HEK293 (cell line): Measurements from ENCODE around the gene MRPL19.
"Not testable (repeated sequence)": the region's sequence is repeated elsewhere in the genome, so short reads cannot be mapped to it uniquely, and the experiment has no call there.

Source experiments
- CTCF ChIA-PET: fragments of 350-600 bp; formaldehyde crosslinking; extraction: SDS; loops from one replicate; lab custom pipeline; 2021; ENCODE audit warnings: antibody characterized with exemption; lab: Yijun Ruan, JAX
- POLR2A ChIA-PET: fragments of 300-600 bp; formaldehyde crosslinking; extraction: SDS; loops from one replicate; lab custom pipeline; 2020; ENCODE audit warnings: antibody characterized with exemption, inconsistent platforms; lab: Yijun Ruan, JAX
- H3K27ac ChIP-seq: fragments of 200-500 bp; sonication (Bioruptor generic); 2 replicates; pipeline ENCODE4 v1.5.1; 2014; ENCODE audit warnings: low read depth, low read length, control low read depth, inconsistent platforms; ENCODE audit errors: extremely low read depth
- H3K36me3 ChIP-seq, 2 experiments: fragments of 200-500 bp in 1 of 2; sonication (Bioruptor generic) in 1 of 2; 1 replicate in 1 of 2; 2 replicates in 1 of 2; pipeline ENCODE4 v1.5.1; 2014 to 2017; ENCODE audit warnings: inconsistent platforms in 2 of 2, low read length in 2 of 2; ENCODE audit not compliant: control insufficient read depth in 2 of 2, insufficient read depth in 1 of 2
- H3K4me1 ChIP-seq: fragments of 200-500 bp; sonication (Bioruptor generic); 2 replicates; pipeline ENCODE4 v1.5.1; 2014; ENCODE audit warnings: mild to moderate bottlenecking, low read length, inconsistent platforms; ENCODE audit not compliant: control insufficient read depth, insufficient read depth
- H3K4me3 ChIP-seq: 2 replicates; pipeline ENCODE4 v1.5.1; 2011; ENCODE audit warnings: low read depth, mild to moderate bottlenecking, control low read depth, low read length, moderate library complexity
- H3K9me3 ChIP-seq: fragments of 200-500 bp; sonication (Bioruptor generic); 2 replicates; pipeline ENCODE4 v1.5.1; 2014; ENCODE audit warnings: low read depth, low read length, inconsistent platforms; ENCODE audit not compliant: control insufficient read depth, insufficient read depth
- GLIS2 ChIP-seq: fragments of 450-650 bp; formaldehyde crosslinking; IDR thresholded peaks from 2 replicates; pipeline ENCODE4 v1.5.1; 2016; ENCODE audit warnings: missing biosample characterization, missing genetic modification characterization
- YY2 ChIP-seq: fragments of 450-650 bp; formaldehyde crosslinking; IDR thresholded peaks from 2 replicates; pipeline ENCODE4 v1.5.1; 2016; ENCODE audit warnings: missing biosample characterization, missing genetic modification characterization
- ZBTB7A ChIP-seq: fragments of 450-650 bp; formaldehyde crosslinking; IDR thresholded peaks from 2 replicates; pipeline ENCODE4 v1.5.1; 2016; ENCODE audit warnings: low read depth, missing biosample characterization, missing genetic modification characterization
- ZFP3 ChIP-seq: fragments of 450-650 bp; formaldehyde crosslinking; IDR thresholded peaks from 2 replicates; pipeline ENCODE4 v1.5.1; 2016; ENCODE audit warnings: low read depth, missing biosample characterization, missing genetic modification characterization
- ZNF132 ChIP-seq: fragments of 450-650 bp; formaldehyde crosslinking; IDR thresholded peaks from 2 replicates; pipeline ENCODE4 v1.5.1; 2017; ENCODE audit warnings: missing biosample characterization, missing genetic modification characterization, borderline replicate concordance
- ZNF138 ChIP-seq: fragments of 450-650 bp; formaldehyde crosslinking; IDR thresholded peaks from 2 replicates; pipeline ENCODE4 v1.5.1; 2016; ENCODE audit warnings: missing biosample characterization, missing genetic modification characterization, borderline replicate concordance
- ZNF146 ChIP-seq: fragments of 450-650 bp; formaldehyde crosslinking; IDR thresholded peaks from 2 replicates; pipeline ENCODE4 v1.5.1; 2016; ENCODE audit warnings: missing biosample characterization, missing genetic modification characterization
- ZNF202 ChIP-seq: fragments of 450-650 bp; formaldehyde crosslinking; IDR thresholded peaks from 2 replicates; pipeline ENCODE4 v1.5.1; 2016; ENCODE audit warnings: missing biosample characterization, missing genetic modification characterization, borderline replicate concordance
- ZNF24 ChIP-seq: fragments of 450-650 bp; formaldehyde crosslinking; IDR thresholded peaks from 2 replicates; pipeline ENCODE4 v1.5.1; 2016; ENCODE audit warnings: missing biosample characterization, missing genetic modification characterization
- ZNF266 ChIP-seq: fragments of 450-650 bp; formaldehyde crosslinking; IDR thresholded peaks from 2 replicates; pipeline ENCODE4 v1.5.1; 2016; ENCODE audit warnings: missing biosample characterization, missing genetic modification characterization, low read depth
- ZNF311 ChIP-seq: fragments of 450-650 bp; formaldehyde crosslinking; IDR thresholded peaks from 2 replicates; pipeline ENCODE4 v1.5.1; 2017; ENCODE audit warnings: missing biosample characterization, missing genetic modification characterization, borderline replicate concordance
- ZNF324 ChIP-seq: fragments of 450-650 bp; formaldehyde crosslinking; IDR thresholded peaks from 2 replicates; pipeline ENCODE4 v1.5.1; 2016; ENCODE audit warnings: missing biosample characterization, missing genetic modification characterization
- ZNF433 ChIP-seq: fragments of 450-650 bp; formaldehyde crosslinking; IDR thresholded peaks from 2 replicates; pipeline ENCODE4 v1.5.1; 2016; ENCODE audit warnings: missing biosample characterization, missing genetic modification characterization, low read depth
- ZNF830 ChIP-seq: fragments of 450-650 bp; IDR thresholded peaks from 2 replicates; pipeline ENCODE4 v1.5.0; 2018; ENCODE audit warnings: missing biosample characterization, missing genetic modification characterization, low read depth, mild to moderate bottlenecking, moderate library complexity
- TF ChIP-seq, protein P1 (sequence below): fragments of 450-650 bp; formaldehyde crosslinking; IDR thresholded peaks from 2 replicates; pipeline ENCODE4 v1.5.1; 2017; ENCODE audit warnings: missing biosample characterization, missing genetic modification characterization
- TF ChIP-seq, protein P2 (sequence below): fragments of 450-650 bp; formaldehyde crosslinking; IDR thresholded peaks from 2 replicates; pipeline ENCODE4 v1.5.1; 2016; ENCODE audit warnings: missing biosample characterization, missing genetic modification characterization
- TF ChIP-seq, protein P3 (sequence below): fragments of 450-650 bp; formaldehyde crosslinking; IDR thresholded peaks from 2 replicates; pipeline ENCODE4 v1.5.1; 2016; ENCODE audit warnings: missing biosample characterization, missing genetic modification characterization
- TF ChIP-seq, protein P4 (sequence below): fragments of 450-650 bp; formaldehyde crosslinking; conservative IDR thresholded peaks from 2 replicates; pipeline ENCODE4 v1.5.1; 2016; ENCODE audit warnings: low read depth, missing biosample characterization, missing genetic modification characterization
- TF ChIP-seq, protein P5 (sequence below): fragments of 450-650 bp; formaldehyde crosslinking; IDR thresholded peaks from 2 replicates; pipeline ENCODE4 v1.5.1; 2016; ENCODE audit warnings: missing biosample characterization, missing genetic modification characterization

The MRPL19 gene

DNA sequence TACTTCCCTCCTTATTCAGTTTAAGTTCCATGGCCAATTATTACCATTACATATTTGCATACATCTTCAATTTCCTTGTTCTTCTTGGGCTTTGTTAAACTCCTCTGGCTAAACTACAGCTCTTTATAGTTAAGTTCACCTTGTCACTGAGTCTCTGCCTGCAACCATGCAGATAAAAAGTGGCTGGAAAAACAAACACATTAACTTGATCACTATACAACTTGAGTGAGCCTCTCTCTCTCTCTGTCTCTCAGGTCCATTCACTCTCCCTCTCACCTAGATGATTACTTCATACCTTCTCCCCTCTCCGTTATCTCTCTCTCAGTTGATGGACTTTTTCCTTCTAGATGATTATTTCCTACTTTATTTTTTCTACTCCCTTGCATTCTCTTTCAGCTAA lies 33.8 kb downstream of the MRPL19 start (continued):
- no peak for TF ChIP-seq ZNF266 (tag by site-specific recombination)

DNA sequence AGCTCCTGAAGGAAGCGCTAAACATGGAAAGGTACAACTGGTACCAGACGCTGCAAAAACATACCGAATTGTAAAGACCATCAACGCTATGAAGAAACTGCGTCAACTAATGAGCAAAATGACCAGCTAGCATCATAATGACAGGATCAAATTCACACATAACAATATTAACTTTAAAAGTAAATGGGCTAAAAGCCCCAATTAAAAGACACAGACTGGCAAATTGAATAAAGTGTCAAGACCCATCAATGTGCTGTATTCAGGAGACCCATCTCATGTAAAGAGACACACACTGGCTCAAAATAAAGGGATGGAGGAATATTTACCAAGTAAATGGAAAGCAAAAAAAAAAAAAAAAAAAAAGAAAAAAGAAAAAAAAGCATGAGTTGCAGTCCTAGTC lies 36.8 kb downstream of the MRPL19 start:
- H3K36me3 ChIP-seq: peaks cover 29 to 65% of the 10 kb centered on the region in 2 experiments
- POLR2A ChIA-PET, H3K27ac ChIP-seq, CTCF ChIA-PET, H3K4me3 ChIP-seq, H3K4me1 ChIP-seq, H3K9me3 ChIP-seq: not testable (repeated sequence)

DNA sequence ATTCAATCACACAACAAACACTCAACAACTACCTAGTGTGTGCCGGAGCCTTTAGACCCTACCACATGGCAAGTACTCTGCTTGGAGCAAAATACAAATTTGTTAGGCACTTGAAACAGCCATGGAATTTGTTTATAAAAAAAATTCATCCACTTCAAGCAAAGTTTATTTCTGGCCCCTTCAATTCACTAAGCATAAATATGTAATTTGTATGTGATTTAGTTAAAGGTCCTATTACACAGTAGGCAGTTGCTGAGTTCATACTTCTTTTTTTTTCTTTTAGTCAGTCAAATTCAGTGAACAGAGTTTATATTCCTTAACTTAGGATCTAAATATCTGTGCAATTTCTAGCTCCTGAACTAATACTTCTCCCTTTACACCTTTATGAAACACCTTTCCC lies 41.6 kb downstream of the MRPL19 start:
- Histone ChIP-seq H3K9me3 (no peaks in the 10 kb centered on the region), H3K4me3 (no peak overlapping the region), H3K4me1 (no peaks in the 10 kb centered on the region), H3K36me3 (peaks cover 61 to 73% of the 10 kb centered on the region in 2 experiments), H3K27ac (no peak overlapping the region)
- CTCF ChIA-PET: interaction anchor here (1.1 to 2.4 kb wide), 2 partner anchors 8 to 12 kb away, joined by 3 to 13 read pairs; no protein-coding TSS in a partner anchor
- TF ChIP-seq ZNF311 (tag by site-specific recombination) (no peak), GLIS2 (no peak), ZNF138 (tag by site-specific recombination) (no peak), ZNF146 (no peak), ZBTB7A (no peak), ZNF830 (tag by site-specific recombination) (no peak), ZFP3 (tag by site-specific recombination) (no peak), ZNF433 (tag by site-specific recombination) (no peak), ZNF324 (tag by site-specific recombination) (no peak), ZNF202 (no peak), ZNF132 (tag by site-specific recombination) (no peak), ZNF24 (tag by site-specific recombination) (no peak), YY2 (tag by site-specific recombination) (no peak)
- TF ChIP-seq, protein P1, sequence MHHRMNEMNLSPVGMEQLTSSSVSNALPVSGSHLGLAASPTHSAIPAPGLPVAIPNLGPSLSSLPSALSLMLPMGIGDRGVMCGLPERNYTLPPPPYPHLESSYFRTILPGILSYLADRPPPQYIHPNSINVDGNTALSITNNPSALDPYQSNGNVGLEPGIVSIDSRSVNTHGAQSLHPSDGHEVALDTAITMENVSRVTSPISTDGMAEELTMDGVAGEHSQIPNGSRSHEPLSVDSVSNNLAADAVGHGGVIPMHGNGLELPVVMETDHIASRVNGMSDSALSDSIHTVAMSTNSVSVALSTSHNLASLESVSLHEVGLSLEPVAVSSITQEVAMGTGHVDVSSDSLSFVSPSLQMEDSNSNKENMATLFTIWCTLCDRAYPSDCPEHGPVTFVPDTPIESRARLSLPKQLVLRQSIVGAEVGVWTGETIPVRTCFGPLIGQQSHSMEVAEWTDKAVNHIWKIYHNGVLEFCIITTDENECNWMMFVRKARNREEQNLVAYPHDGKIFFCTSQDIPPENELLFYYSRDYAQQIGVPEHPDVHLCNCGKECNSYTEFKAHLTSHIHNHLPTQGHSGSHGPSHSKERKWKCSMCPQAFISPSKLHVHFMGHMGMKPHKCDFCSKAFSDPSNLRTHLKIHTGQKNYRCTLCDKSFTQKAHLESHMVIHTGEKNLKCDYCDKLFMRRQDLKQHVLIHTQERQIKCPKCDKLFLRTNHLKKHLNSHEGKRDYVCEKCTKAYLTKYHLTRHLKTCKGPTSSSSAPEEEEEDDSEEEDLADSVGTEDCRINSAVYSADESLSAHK (tag by site-specific recombination): no peak
- TF ChIP-seq, protein P2, sequence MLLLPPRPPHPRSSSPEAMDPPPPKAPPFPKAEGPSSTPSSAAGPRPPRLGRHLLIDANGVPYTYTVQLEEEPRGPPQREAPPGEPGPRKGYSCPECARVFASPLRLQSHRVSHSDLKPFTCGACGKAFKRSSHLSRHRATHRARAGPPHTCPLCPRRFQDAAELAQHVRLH (tag by site-specific recombination): no peak
- TF ChIP-seq, protein P3, sequence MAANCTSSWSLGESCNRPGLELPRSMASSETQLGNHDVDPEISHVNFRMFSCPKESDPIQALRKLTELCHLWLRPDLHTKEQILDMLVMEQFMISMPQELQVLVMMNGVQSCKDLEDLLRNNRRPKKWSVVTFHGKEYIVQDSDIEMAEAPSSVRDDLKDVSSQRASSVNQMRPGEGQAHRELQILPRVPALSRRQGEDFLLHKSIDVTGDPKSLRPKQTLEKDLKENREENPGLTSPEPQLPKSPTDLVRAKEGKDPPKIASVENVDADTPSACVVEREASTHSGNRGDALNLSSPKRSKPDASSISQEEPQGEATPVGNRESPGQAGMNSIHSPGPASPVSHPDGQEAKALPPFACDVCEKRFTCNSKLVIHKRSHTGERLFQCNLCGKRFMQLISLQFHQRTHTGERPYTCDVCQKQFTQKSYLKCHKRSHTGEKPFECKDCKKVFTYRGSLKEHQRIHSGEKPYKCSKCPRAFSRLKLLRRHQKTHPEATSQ (tag by site-specific recombination): no peak
- TF ChIP-seq, protein P4, sequence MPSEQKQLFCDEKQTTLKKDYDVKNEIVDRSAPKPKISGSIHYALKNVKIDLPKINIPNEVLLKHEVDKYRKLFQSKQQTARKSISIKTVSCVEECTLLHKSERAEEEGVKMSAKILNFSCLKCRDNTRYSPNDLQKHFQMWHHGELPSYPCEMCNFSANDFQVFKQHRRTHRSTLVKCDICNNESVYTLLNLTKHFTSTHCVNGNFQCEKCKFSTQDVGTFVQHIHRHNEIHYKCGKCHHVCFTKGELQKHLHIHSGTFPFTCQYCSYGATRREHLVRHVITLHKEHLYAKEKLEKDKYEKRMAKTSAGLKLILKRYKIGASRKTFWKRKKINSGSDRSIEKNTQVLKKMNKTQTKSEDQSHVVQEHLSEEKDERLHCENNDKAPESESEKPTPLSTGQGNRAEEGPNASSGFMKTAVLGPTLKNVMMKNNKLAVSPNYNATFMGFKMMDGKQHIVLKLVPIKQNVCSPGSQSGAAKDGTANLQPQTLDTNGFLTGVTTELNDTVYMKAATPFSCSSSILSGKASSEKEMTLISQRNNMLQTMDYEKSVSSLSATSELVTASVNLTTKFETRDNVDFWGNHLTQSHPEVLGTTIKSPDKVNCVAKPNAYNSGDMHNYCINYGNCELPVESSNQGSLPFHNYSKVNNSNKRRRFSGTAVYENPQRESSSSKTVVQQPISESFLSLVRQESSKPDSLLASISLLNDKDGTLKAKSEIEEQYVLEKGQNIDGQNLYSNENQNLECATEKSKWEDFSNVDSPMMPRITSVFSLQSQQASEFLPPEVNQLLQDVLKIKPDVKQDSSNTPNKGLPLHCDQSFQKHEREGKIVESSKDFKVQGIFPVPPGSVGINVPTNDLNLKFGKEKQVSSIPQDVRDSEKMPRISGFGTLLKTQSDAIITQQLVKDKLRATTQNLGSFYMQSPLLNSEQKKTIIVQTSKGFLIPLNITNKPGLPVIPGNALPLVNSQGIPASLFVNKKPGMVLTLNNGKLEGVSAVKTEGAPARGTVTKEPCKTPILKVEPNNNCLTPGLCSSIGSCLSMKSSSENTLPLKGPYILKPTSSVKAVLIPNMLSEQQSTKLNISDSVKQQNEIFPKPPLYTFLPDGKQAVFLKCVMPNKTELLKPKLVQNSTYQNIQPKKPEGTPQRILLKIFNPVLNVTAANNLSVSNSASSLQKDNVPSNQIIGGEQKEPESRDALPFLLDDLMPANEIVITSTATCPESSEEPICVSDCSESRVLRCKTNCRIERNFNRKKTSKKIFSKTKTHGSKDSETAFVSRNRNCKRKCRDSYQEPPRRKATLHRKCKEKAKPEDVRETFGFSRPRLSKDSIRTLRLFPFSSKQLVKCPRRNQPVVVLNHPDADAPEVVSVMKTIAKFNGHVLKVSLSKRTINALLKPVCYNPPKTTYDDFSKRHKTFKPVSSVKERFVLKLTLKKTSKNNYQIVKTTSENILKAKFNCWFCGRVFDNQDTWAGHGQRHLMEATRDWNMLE: no peak
- TF ChIP-seq, protein P5, sequence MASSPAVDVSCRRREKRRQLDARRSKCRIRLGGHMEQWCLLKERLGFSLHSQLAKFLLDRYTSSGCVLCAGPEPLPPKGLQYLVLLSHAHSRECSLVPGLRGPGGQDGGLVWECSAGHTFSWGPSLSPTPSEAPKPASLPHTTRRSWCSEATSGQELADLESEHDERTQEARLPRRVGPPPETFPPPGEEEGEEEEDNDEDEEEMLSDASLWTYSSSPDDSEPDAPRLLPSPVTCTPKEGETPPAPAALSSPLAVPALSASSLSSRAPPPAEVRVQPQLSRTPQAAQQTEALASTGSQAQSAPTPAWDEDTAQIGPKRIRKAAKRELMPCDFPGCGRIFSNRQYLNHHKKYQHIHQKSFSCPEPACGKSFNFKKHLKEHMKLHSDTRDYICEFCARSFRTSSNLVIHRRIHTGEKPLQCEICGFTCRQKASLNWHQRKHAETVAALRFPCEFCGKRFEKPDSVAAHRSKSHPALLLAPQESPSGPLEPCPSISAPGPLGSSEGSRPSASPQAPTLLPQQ: no peak
- POLR2A ChIA-PET: no interaction called here
